ENCODE measurements around the gene LCN12.
"Not testable (repeated sequence)": the region's sequence is repeated elsewhere in the genome, so short reads cannot be mapped to it uniquely, and the experiment has no call there.

The LCN12 gene

DNA sequence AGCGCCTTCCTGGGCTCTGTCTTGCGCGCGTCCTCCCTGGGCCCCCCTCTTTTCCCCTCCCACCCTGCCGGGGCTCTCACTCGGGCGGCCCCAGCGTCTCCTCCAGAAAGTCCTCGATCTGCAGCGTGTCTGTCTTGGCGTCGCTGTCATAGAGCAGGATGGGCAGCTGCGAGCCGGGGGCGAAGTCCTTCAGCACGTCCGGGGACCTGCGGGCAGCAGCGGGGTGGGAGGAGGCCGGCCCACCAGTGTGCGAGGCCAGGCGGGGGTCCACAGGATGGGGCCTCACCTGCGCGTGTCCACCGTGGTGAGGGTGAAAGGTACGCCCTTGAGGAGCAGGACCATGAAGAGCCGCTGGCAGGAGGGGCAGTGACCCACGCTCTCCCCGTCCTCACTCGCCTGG, 43.3 kb downstream of the LCN12 start:
- TF ChIP-seq POLR2A (IDR thresholded peaks at IDR 0.05; ENCODE audit: low read depth, low read length), result no peak
- FAIRE-seq (no peak), DNase-seq (ENCODE audit: insufficient read length, low spot score) (no peak)

DNA sequence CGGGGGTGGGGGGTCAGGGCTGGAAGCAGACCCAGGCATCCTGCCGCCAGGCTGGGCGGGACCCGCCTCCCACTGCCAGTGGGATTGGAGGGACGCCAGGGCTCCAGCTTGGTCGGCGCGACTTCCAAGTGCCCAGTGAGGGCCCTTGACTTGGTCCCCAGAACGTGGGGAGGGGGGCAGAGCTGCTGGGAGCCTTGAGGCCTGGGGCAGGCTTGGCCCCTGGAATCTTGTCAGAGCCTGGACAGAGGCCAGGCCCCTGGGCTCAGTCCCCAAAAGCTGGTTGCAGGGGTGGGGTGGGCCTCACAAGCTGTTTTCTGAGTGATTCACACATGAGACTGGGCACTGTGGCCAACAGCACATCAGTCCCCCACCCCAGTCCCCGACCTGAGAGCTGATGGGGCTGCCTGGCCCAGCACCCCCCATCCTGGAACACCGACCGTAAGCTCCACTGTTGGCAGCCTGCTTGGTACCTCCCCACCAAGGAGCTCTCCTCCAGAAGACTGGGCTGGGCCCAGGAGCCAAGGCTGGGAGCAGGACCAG, 43.8 kb downstream of the LCN12 start:
- no peak for TF ChIP-seq POLR2A (IDR thresholded peaks at IDR 0.05; ENCODE audit: low read depth, low read length)
- FAIRE-seq, result no peak
- peak; percentile 94 for DNase-seq (ENCODE audit: insufficient read length, low spot score)

DNA sequence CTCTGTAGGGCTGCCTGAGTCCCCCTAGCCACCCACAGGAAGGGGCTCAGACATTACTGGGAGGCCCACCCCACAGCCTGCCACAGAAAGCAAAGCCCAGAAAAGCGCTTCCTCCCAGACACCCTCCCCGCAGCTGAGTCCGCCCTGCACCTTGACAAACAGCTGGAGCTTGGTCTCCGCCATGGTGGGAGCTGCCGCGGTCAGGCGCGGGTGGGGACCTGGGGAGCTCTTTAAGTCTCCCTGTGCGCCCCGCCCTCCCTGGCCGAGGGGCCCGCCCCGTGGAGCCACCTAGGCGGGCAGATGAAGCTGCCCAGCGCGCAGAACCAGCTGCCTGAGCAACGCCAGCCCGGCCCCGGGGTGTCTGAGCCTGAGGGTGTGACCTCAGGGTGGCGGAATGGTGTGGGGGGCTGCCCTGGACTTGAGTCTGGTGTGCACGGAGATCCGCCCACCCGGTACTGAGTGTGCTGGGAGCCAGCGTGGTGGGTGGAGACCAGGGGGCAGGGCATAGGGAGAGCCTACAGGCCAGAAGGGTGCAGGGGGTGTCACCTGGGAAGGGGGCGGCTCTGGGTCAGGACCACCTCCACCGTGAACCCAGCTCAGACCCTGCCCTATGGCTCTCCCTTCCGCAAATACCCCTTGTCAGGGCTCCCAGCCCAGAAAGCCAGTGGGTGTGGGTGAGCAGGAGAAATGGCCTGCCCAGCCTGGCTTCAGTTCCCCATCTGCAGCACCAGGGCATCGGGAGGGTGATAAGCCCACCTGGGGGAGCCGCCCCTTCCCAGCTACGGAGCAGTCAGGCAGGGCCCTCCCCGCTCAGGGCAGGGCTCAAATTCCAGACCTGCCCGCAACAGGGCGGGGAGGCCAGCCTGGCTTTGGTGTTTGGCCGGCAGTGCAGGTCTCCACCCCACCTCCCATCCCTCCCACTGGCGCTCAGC, 44.6 kb downstream of the LCN12 start, which contains the start of gene CLIC3:
CLIC3 (minus strand) TSS at position 208 of the 932 bp plus-strand sequence; CDS start at position 183, 25 bp downstream.
- peak; percentile 69 for TF ChIP-seq POLR2A (IDR thresholded peaks at IDR 0.05; ENCODE audit: low read depth, low read length)
- DNase-seq (ENCODE audit: insufficient read length, low spot score), result peak; percentile 99
- FAIRE-seq, result no peak

DNA sequence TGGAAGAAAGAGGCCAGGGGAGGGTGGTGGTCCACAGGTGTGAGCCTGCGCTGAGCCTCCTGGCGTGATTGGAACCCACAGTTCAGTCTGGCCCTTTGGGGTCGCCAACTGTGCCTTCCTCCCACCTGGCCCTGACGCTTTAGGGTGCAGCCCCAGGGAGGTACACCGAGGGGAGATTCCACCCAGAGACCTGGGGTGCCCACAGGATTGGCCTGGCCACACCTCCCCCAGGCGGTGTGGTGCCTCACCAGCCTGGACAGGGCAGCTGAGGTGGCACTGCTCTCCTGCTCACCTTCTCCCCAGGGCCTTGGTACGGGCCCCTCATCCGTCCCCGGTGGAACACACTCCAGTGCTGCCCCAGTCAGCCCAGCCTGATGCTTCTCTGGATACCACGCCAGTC, 45.3 kb downstream of the LCN12 start:
- DNase-seq (ENCODE audit: insufficient read length, low spot score) (no peak), FAIRE-seq (no peak)
- TF ChIP-seq POLR2A (IDR thresholded peaks at IDR 0.05; ENCODE audit: low read depth, low read length), result no peak

DNA sequence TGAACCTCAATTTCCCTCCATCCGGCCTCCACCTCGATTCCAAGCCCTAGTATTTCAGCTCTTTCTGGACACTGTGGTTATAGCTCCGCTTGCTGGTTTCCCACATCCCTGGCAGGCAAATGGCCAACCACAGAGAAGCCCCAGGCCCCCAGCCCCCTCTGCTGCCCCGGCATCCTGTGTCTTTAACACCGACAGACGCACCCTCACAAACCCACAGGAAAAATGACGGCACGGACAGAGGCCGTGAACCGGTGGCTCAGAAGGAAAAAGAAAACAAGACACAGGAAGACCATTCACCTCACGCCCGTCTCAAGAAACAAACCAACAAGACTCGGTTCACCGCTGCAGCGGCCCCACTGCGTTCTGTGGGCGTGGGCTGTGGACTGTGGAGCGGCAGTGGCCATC, 45.8 kb downstream of the LCN12 start:
- DNase-seq (ENCODE audit: insufficient read length, low spot score) (no peak), FAIRE-seq (no peak)
- TF ChIP-seq POLR2A (IDR thresholded peaks at IDR 0.05; ENCODE audit: low read depth, low read length), result no peak

GRCh38 chr9:137000177-137000930, 48.3 kb downstream of the LCN12 start:
- TF ChIP-seq POLR2A (IDR thresholded peaks at IDR 0.05; ENCODE audit: low read depth, low read length), result no peak
- FAIRE-seq (no peak), DNase-seq (ENCODE audit: insufficient read length, low spot score) (no peak)

GRCh38 chr9:137001857-137002645, 50.0 kb downstream of the LCN12 start:
- TF ChIP-seq POLR2A (IDR thresholded peaks at IDR 0.05; ENCODE audit: low read depth, low read length), result no peak

GRCh38 chr9:137002646-137003041, 50.6 kb downstream of the LCN12 start:
- TF ChIP-seq POLR2A (IDR thresholded peaks at IDR 0.05; ENCODE audit: low read depth, low read length), result no peak
- no peak for DNase-seq (ENCODE audit: insufficient read length, low spot score)
- FAIRE-seq, result no peak

More at GRCh38 chr9:137001857-137002645, 50.0 kb downstream of the LCN12 start:
- DNase-seq (ENCODE audit: insufficient read length, low spot score), result no peak
- FAIRE-seq, result no peak

GRCh38 chr9:137004285-137004684, 52.2 kb downstream of the LCN12 start:
- FAIRE-seq; DNase-seq (ENCODE audit: insufficient read length, low spot score): not testable (repeated sequence)

All from H54 (cell line).